Endothelial cell of umbilical vein (primary cell): ENCODE measurements around the gene DNAI7.

Experiments
- CTCF ChIP-seq, 2 donors: IDR thresholded peaks; 1 replicate in 1 of 2; 2 replicates in 1 of 2; pipeline ENCODE4 v1.5.1; 2011; ENCODE audit warnings: low read length in 2 of 2, mild to moderate bottlenecking in 2 of 2, moderate library complexity in 2 of 2, control low read depth in 1 of 2, inconsistent platforms in 1 of 2, low read depth in 1 of 2; ENCODE audit not compliant: insufficient read depth in 1 of 2; ENCODE audit errors: extremely low read depth in 1 of 2
- EZH2 ChIP-seq: IDR thresholded peaks from 2 replicates; pipeline ENCODE4 v1.6.1; 2012; ENCODE audit warnings: borderline replicate concordance, low read depth, mild to moderate bottlenecking, moderate library complexity, low read length, inconsistent platforms; ENCODE audit not compliant: severe bottlenecking
- FOS ChIP-seq: IDR thresholded peaks from 2 replicates; pipeline ENCODE4 v1.6.1; 2011; ENCODE audit warnings: mild to moderate bottlenecking, low read length, moderate library complexity, borderline replicate concordance; ENCODE audit not compliant: insufficient read depth
- POLR2A ChIP-seq: IDR thresholded peaks from 2 replicates; pipeline ENCODE4 v1.6.1; 2012; ENCODE audit warnings: low read depth, mild to moderate bottlenecking, control low read depth, low read length

- TF ChIP-seq CTCF (IDR thresholded peaks at IDR 0.05; ENCODE audit: extremely low read depth in 1 of 2, insufficient read depth in 1 of 2, low read depth in 1 of 2, low read length in 2 of 2) (no peak), POLR2A (no peak), FOS (no peak), EZH2 (no peak)
These were observed 121.9 kb downstream of the DNAI7 start for GRCh38 chr12:25072906-25073650.
